HEK293 (cell line): Measurements from ENCODE around the gene SLC27A3.

Source experiments
- CTCF ChIA-PET: fragments of 350-600 bp; formaldehyde crosslinking; extraction: SDS; loops from one replicate; lab custom pipeline; 2021; ENCODE audit warnings: antibody characterized with exemption; lab: Yijun Ruan, JAX
- POLR2A ChIA-PET: fragments of 300-600 bp; formaldehyde crosslinking; extraction: SDS; loops from one replicate; lab custom pipeline; 2020; ENCODE audit warnings: antibody characterized with exemption, inconsistent platforms; lab: Yijun Ruan, JAX
- H3K27ac ChIP-seq: fragments of 200-500 bp; sonication (Bioruptor generic); 2 replicates; pipeline ENCODE4 v1.5.1; 2014; ENCODE audit warnings: low read depth, low read length, control low read depth, inconsistent platforms; ENCODE audit errors: extremely low read depth
- H3K36me3 ChIP-seq, 2 experiments: fragments of 200-500 bp in 1 of 2; sonication (Bioruptor generic) in 1 of 2; 1 replicate in 1 of 2; 2 replicates in 1 of 2; pipeline ENCODE4 v1.5.1; 2014 to 2017; ENCODE audit warnings: inconsistent platforms in 2 of 2, low read length in 2 of 2; ENCODE audit not compliant: control insufficient read depth in 2 of 2, insufficient read depth in 1 of 2
- H3K4me1 ChIP-seq: fragments of 200-500 bp; sonication (Bioruptor generic); 2 replicates; pipeline ENCODE4 v1.5.1; 2014; ENCODE audit warnings: mild to moderate bottlenecking, low read length, inconsistent platforms; ENCODE audit not compliant: control insufficient read depth, insufficient read depth
- H3K4me3 ChIP-seq: 2 replicates; pipeline ENCODE4 v1.5.1; 2011; ENCODE audit warnings: low read depth, mild to moderate bottlenecking, control low read depth, low read length, moderate library complexity
- H3K9me3 ChIP-seq: fragments of 200-500 bp; sonication (Bioruptor generic); 2 replicates; pipeline ENCODE4 v1.5.1; 2014; ENCODE audit warnings: low read depth, low read length, inconsistent platforms; ENCODE audit not compliant: control insufficient read depth, insufficient read depth
- BCL11A ChIP-seq: fragments of 450-650 bp; formaldehyde crosslinking; IDR thresholded peaks from 2 replicates; pipeline ENCODE4 v1.5.1; 2016; ENCODE audit warnings: low read depth, missing biosample characterization, missing genetic modification characterization
- EGR2 ChIP-seq: fragments of 450-650 bp; formaldehyde crosslinking; IDR thresholded peaks from 2 replicates; pipeline ENCODE4 v1.5.1; 2016; ENCODE audit warnings: low read depth, missing biosample characterization, missing genetic modification characterization
- HOXD13 ChIP-seq: sonication (generic); formaldehyde crosslinking; IDR thresholded peaks from 2 replicates; pipeline ENCODE4 v1.8.0; 2022; ENCODE audit warnings: missing genetic modification reagents, borderline replicate concordance
- KLF10 ChIP-seq: fragments of 450-650 bp; IDR thresholded peaks from 2 replicates; pipeline ENCODE4 v1.5.1; 2018; ENCODE audit warnings: missing biosample characterization, mild to moderate bottlenecking, missing genetic modification characterization
- ZBTB17 ChIP-seq: fragments of 450-650 bp; formaldehyde crosslinking; IDR thresholded peaks from 2 replicates; pipeline ENCODE4 v1.5.1; 2016; ENCODE audit warnings: missing biosample characterization, missing genetic modification characterization
- ZEB2 ChIP-seq: fragments of 450-650 bp; formaldehyde crosslinking; IDR thresholded peaks from 2 replicates; pipeline ENCODE4 v1.5.1; 2016; ENCODE audit warnings: missing biosample characterization, missing genetic modification characterization
- ZFP41 ChIP-seq: fragments of 450-650 bp; formaldehyde crosslinking; IDR thresholded peaks from 2 replicates; pipeline ENCODE4 v1.5.1; 2016; ENCODE audit warnings: missing biosample characterization, missing genetic modification characterization, borderline replicate concordance
- ZNF138 ChIP-seq: fragments of 450-650 bp; formaldehyde crosslinking; IDR thresholded peaks from 2 replicates; pipeline ENCODE4 v1.5.1; 2016; ENCODE audit warnings: missing biosample characterization, missing genetic modification characterization, borderline replicate concordance
- ZNF155 ChIP-seq: fragments of 450-650 bp; formaldehyde crosslinking; IDR thresholded peaks from 2 replicates; pipeline ENCODE4 v1.5.1; 2016; ENCODE audit warnings: missing biosample characterization, missing genetic modification characterization
- ZNF626 ChIP-seq: fragments of 450-650 bp; sonication (Bioruptor Pico); formaldehyde crosslinking; IDR thresholded peaks from 2 replicates; pipeline ENCODE4 v1.5.1; 2018; ENCODE audit warnings: missing biosample characterization, missing genetic modification characterization, inconsistent platforms
- ZNF660 ChIP-seq: fragments of 450-650 bp; IDR thresholded peaks from 2 replicates; pipeline ENCODE4 v1.5.1; 2018; ENCODE audit warnings: missing biosample characterization, mild to moderate bottlenecking, missing genetic modification characterization
- ZNF785 ChIP-seq: fragments of 450-650 bp; formaldehyde crosslinking; IDR thresholded peaks from 2 replicates; pipeline ENCODE4 v1.5.1; 2016; ENCODE audit warnings: missing biosample characterization, missing genetic modification characterization
- TF ChIP-seq, protein P1 (sequence below): fragments of 450-650 bp; formaldehyde crosslinking; IDR thresholded peaks from 2 replicates; pipeline ENCODE4 v1.5.1; 2017; ENCODE audit warnings: missing biosample characterization, mild to moderate bottlenecking, missing genetic modification characterization, moderate library complexity
- TF ChIP-seq, protein P2 (sequence below): fragments of 450-650 bp; formaldehyde crosslinking; IDR thresholded peaks from 2 replicates; pipeline ENCODE4 v1.5.1; 2016; ENCODE audit warnings: missing biosample characterization, missing genetic modification characterization
- TF ChIP-seq, protein P3 (sequence below): fragments of 450-650 bp; formaldehyde crosslinking; IDR thresholded peaks from 2 replicates; pipeline ENCODE4; 2016; ENCODE audit warnings: missing biosample characterization, missing genetic modification characterization
- TF ChIP-seq, protein P4 (sequence below): fragments of 450-650 bp; formaldehyde crosslinking; IDR thresholded peaks from 2 replicates; pipeline ENCODE4 v1.5.1; 2016; ENCODE audit warnings: missing biosample characterization, missing genetic modification characterization

Gene SLC27A3

DNA sequence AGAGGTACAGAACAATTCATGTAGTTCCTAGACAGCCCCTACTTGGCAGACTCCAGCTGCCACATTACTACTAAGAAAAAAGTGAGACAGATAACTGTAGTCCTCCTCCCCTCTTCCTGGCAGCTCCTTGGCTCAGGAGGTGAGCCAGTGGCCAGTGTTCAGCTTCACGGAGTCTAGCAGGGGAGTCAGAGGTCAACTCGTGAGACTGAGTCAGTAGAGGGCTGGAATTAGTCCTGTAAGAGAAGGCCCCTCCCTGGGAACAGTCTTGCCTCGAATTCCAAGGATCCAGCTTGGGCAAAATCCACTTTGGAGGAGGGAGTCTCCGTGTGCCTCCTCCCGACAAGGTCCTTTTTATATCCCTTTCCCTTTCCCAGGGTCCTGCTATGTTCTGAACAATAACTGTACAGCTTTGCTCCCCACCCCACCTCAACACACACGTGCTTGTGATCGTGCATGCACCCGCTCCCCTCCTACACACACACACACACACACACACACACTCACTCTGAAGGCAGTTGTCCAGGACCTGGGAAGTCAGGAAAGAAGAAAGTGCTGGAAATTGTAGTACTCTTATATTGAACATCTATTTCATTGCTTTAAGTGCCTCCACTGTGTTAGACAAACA lies 22.5 kb upstream of the SLC27A3 start (continued):
- TF ChIP-seq, protein P1, sequence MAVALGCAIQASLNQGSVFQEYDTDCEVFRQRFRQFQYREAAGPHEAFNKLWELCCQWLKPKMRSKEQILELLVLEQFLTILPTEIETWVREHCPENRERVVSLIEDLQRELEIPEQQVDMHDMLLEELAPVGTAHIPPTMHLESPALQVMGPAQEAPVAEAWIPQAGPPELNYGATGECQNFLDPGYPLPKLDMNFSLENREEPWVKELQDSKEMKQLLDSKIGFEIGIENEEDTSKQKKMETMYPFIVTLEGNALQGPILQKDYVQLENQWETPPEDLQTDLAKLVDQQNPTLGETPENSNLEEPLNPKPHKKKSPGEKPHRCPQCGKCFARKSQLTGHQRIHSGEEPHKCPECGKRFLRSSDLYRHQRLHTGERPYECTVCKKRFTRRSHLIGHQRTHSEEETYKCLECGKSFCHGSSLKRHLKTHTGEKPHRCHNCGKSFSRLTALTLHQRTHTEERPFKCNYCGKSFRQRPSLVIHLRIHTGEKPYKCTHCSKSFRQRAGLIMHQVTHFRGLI (tag by site-specific recombination) = no peak
- TF ChIP-seq ZNF660 (tag by site-specific recombination) = no peak
- TF ChIP-seq EGR2 = no peak
- no peak for TF ChIP-seq ZFP41 (tag by site-specific recombination)

DNA sequence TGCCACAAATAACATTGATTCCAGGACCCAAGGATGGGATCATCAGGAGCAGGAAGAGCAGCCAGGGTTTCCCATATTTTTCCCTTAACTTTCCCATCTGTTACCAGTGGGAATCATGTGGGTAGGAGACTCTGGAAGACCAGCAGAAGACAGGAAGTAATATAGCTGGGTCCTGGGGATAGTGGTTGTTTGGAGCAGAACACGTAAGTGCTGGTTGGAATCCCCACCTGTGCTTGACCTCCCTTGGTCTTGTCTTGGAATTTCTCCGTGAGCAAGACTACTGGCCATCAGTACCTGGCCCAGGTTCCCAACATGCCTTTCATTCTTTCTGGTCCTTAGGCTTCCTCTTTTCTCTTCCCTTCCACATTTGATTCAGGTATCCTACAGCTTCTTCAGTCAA lies 20.9 kb upstream of the SLC27A3 start:
- Histone ChIP-seq H3K27ac (no peak overlapping the region), H3K36me3 (peaks cover 54 to 99% of the 10 kb centered on the region in 2 experiments), H3K4me3 (no peak overlapping the region), H3K9me3 (no peaks in the 10 kb centered on the region), H3K4me1 (no peaks in the 10 kb centered on the region)
- ChIA-PET CTCF (interaction anchor here (0.6 to 1.3 kb wide), 3 partner anchors 77 to 232 kb away, joined by 4 to 8 read pairs (median 6); partner anchors contain the start of gene RAB13), POLR2A (interaction anchor here (0.8 to 1.3 kb wide), 2 partner anchors 18 to 21 kb away, joined by 3 read pairs; no protein-coding TSS in a partner anchor)
- TF ChIP-seq ZNF785 (no peak), KLF10 (tag by site-specific recombination) (no peak), ZNF626 (tag by site-specific recombination) (no peak), ZNF155 (tag by site-specific recombination) (no peak), HOXD13 (CRISPR knock-in tag) (no peak), ZBTB17 (tag by site-specific recombination) (no peak), BCL11A (tag by site-specific recombination) (no peak), ZEB2 (tag by site-specific recombination) (no peak), ZNF138 (tag by site-specific recombination) (no peak)
- TF ChIP-seq, protein P2, sequence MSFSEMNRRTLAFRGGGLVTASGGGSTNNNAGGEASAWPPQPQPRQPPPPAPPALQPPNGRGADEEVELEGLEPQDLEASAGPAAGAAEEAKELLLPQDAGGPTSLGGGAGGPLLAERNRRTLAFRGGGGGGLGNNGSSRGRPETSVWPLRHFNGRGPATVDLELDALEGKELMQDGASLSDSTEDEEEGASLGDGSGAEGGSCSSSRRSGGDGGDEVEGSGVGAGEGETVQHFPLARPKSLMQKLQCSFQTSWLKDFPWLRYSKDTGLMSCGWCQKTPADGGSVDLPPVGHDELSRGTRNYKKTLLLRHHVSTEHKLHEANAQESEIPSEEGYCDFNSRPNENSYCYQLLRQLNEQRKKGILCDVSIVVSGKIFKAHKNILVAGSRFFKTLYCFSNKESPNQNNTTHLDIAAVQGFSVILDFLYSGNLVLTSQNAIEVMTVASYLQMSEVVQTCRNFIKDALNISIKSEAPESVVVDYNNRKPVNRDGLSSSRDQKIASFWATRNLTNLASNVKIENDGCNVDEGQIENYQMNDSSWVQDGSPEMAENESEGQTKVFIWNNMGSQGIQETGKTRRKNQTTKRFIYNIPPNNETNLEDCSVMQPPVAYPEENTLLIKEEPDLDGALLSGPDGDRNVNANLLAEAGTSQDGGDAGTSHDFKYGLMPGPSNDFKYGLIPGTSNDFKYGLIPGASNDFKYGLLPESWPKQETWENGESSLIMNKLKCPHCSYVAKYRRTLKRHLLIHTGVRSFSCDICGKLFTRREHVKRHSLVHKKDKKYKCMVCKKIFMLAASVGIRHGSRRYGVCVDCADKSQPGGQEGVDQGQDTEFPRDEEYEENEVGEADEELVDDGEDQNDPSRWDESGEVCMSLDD (tag by site-specific recombination) = no peak

DNA sequence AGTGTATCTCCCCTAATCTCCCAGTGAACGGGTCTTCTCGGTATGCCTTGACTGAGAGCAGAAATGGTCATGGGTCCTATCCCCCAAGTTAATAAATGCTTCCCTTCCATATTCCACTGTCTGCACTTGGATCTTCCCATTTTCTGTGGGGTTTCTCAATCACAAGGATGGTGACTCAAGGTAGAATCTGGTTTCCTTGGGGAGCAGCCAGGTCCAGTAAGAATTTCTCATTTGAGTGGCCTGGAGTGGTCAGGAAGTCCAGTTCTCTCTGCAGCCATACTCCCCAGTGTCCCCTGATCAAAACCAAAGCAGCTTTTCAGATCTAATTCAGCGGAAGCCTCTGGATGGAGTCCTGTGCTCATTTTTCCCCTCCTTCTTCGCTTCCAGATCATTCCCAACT lies 14.8 kb upstream of the SLC27A3 start:
- H3K9me3 ChIP-seq = no peaks in the 10 kb centered on the region
- H3K4me3 ChIP-seq = no peak overlapping the region
- ChIA-PET CTCF (interaction anchor here (0.6 to 2.8 kb wide), 3 partner anchors 12 to 295 kb away, joined by 3 to 7 read pairs (median 4); no protein-coding TSS in a partner anchor), POLR2A (no interaction called here)
- H3K27ac ChIP-seq = no peak overlapping the region
- H3K4me1 ChIP-seq = no peaks in the 10 kb centered on the region
- H3K36me3 ChIP-seq = peaks cover 29 to 98% of the 10 kb centered on the region in 2 experiments; a peak in 2 of 3 replicates
- TF ChIP-seq, protein P3, sequence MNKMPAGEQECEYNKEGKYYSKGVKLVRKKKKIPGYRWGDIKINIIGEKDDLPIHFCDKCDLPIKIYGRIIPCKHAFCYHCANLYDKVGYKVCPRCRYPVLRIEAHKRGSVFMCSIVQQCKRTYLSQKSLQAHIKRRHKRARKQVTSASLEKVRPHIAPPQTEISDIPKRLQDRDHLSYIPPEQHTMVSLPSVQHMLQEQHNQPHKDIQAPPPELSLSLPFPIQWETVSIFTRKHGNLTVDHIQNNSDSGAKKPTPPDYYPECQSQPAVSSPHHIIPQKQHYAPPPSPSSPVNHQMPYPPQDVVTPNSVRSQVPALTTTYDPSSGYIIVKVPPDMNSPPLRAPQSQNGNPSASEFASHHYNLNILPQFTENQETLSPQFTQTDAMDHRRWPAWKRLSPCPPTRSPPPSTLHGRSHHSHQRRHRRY (tag by site-specific recombination) = no peak
- TF ChIP-seq, protein P4, sequence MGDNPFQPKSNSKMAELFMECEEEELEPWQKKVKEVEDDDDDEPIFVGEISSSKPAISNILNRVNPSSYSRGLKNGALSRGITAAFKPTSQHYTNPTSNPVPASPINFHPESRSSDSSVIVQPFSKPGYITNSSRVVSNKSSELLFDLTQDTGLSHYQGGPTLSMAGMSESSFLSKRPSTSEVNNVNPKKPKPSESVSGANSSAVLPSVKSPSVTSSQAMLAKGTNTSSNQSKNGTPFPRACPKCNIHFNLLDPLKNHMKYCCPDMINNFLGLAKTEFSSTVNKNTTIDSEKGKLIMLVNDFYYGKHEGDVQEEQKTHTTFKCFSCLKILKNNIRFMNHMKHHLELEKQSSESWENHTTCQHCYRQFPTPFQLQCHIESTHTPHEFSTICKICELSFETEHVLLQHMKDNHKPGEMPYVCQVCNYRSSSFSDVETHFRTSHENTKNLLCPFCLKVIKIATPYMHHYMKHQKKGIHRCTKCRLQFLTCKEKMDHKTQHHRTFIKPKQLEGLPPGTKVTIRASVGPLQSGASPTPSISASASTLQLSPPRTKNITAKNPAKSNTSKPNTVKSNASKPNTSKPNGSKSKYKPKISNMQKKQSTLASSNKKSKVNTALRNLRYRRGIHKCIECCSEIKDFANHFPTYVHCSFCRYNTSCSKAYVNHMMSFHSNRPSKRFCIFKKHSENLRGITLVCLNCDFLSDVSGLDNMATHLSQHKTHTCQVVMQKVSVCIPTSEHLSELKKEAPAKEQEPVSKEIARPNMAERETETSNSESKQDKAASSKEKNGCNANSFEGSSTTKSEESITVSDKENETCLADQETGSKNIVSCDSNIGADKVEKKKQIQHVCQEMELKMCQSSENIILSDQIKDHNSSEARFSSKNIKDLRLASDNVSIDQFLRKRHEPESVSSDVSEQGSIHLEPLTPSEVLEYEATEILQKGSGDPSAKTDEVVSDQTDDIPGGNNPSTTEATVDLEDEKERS (tag by site-specific recombination) = no peak
